ENCODE measurements around the gene OOSP1.
"Not testable (repeated sequence)": the region's sequence is repeated elsewhere in the genome, so short reads cannot be mapped to it uniquely, and the experiment has no call there.

Gene OOSP1

GRCh38 chr11:59938132-59938531 is at the start of gene OOSP1:
Gene OOSP1 (plus strand): TSS chr11:59938432. CDS start chr11:59938455, 23 bp downstream.
- DNase-seq = no peak

GRCh38 chr11:59891781-59892181 is 46.5 kb upstream of the OOSP1 start:
- no peak for DNase-seq

GRCh38 chr11:59894616-59895015 is 43.6 kb upstream of the OOSP1 start:
- DNase-seq = no peak

- DNase-seq = no peak
Observed at GRCh38 chr11:59898046-59898445, 40.2 kb upstream of the OOSP1 start.

GRCh38 chr11:59898650-59899049 is 39.6 kb upstream of the OOSP1 start:
- no peak for DNase-seq

GRCh38 chr11:59899532-59899931 is 38.7 kb upstream of the OOSP1 start:
- no peak for DNase-seq

- no peak for DNase-seq
Observed at GRCh38 chr11:59900366-59901126, 37.7 kb upstream of the OOSP1 start.

- DNase-seq = no peak
Observed at GRCh38 chr11:59901306-59901705, 36.9 kb upstream of the OOSP1 start.

GRCh38 chr11:59903569-59903968 is 34.7 kb upstream of the OOSP1 start:
- not testable (repeated sequence) for DNase-seq

GRCh38 chr11:59918480-59918879 is 19.8 kb upstream of the OOSP1 start:
- DNase-seq = no peak

GRCh38 chr11:59918987-59919589 is 19.1 kb upstream of the OOSP1 start:
- DNase-seq = no peak

- DNase-seq = no peak
Observed at GRCh38 chr11:59923813-59924212, 14.4 kb upstream of the OOSP1 start.

GRCh38 chr11:59931688-59932087 is 6.5 kb upstream of the OOSP1 start:
- no peak for DNase-seq

- DNase-seq = no peak
Observed at GRCh38 chr11:59938718-59939117, 486 bp downstream of the OOSP1 start.

- no peak for DNase-seq
Observed at GRCh38 chr11:59939482-59939881, 1.2 kb downstream of the OOSP1 start.

- DNase-seq = no peak
Observed at GRCh38 chr11:59941091-59941490, 2.9 kb downstream of the OOSP1 start.

- no peak for DNase-seq
Observed at GRCh38 chr11:59943997-59944714, 5.9 kb downstream of the OOSP1 start.

GRCh38 chr11:59944720-59945119 is 6.5 kb downstream of the OOSP1 start:
- no peak for DNase-seq

- DNase-seq = no peak
Observed at GRCh38 chr11:59953463-59954218, 15.4 kb downstream of the OOSP1 start.

GRCh38 chr11:59954219-59954847 is 16.1 kb downstream of the OOSP1 start:
- no peak for DNase-seq

GRCh38 chr11:59957094-59957493 is 18.9 kb downstream of the OOSP1 start:
- no peak for DNase-seq

- no peak for DNase-seq
Observed at GRCh38 chr11:59960502-59961381, 22.5 kb downstream of the OOSP1 start.

Measured in NCI-H187 (cell line).